Neural cell (in vitro differentiated cells): ENCODE results near the gene SIPA1. TPM values are rescaled to one million over a fixed set of nuclear protein-coding genes. Genes with fewer than 3 reads are reported as not detected.

ENCODE experiments used
- H2AFZ ChIP-seq: fragments of 200-600, 300-800 bp; sonication (generic), shearing (Covaris generic); 2 replicates; pipeline ENCODE4 v1.6.0; 2014; ENCODE audit warnings: low read depth, mild to moderate bottlenecking, antibody characterized with exemption, low read length, moderate library complexity
- H3F3A ChIP-seq: fragments of 200-600 bp; shearing (Covaris generic); 2 replicates; pipeline ENCODE4 v1.6.1; 2016; ENCODE audit warnings: mild to moderate bottlenecking, moderate library complexity, mixed read lengths, antibody characterized with exemption, low read length; ENCODE audit not compliant: insufficient read depth, poor library complexity, severe bottlenecking
- H3K27ac ChIP-seq: fragments of 200-600, 300-800 bp; sonication (generic), shearing (Covaris generic); 2 replicates; pipeline ENCODE4 v1.5.1; 2014; ENCODE audit warnings: mild to moderate bottlenecking, low read length, moderate library complexity
- H3K27me3 ChIP-seq: fragments of 300-800, 200-600 bp; sonication (generic), shearing (Covaris generic); 2 replicates; pipeline ENCODE4 v1.6.0; 2014; ENCODE audit warnings: mild to moderate bottlenecking, low read depth, low read length, moderate library complexity; ENCODE audit not compliant: insufficient read depth
- H3K36me3 ChIP-seq: fragments of 300-800, 200-600 bp; sonication (generic), shearing (Covaris generic); 2 replicates; pipeline ENCODE4 v1.5.1; 2014; ENCODE audit warnings: mild to moderate bottlenecking, antibody characterized with exemption, low read length, moderate library complexity; ENCODE audit not compliant: insufficient read depth
- H3K4me2 ChIP-seq: fragments of 300-800, 200-600 bp; sonication (generic), shearing (Covaris generic); 2 replicates; pipeline ENCODE4 v1.6.0; 2014; ENCODE audit warnings: mild to moderate bottlenecking, low read length
- H3K4me3 ChIP-seq: fragments of 300-800, 200-600 bp; sonication (generic), shearing (Covaris generic); 2 replicates; pipeline ENCODE4 v1.5.1; 2014; ENCODE audit warnings: mild to moderate bottlenecking, low read length, moderate library complexity
- H3K79me2 ChIP-seq: fragments of 200-600 bp; shearing (Covaris generic); replicated peaks from 2 replicates; pipeline ENCODE4 v1.6.0; 2014; ENCODE audit warnings: mild to moderate bottlenecking, low read length, moderate library complexity; ENCODE audit not compliant: insufficient read depth
- H3K9ac ChIP-seq: fragments of 300-800, 200-600 bp; sonication (generic), shearing (Covaris generic); 2 replicates; pipeline ENCODE4 v1.6.1; 2016; ENCODE audit warnings: mild to moderate bottlenecking, low read length, mixed read lengths
- H3K9me2 ChIP-seq: fragments of 200-600 bp; shearing (Covaris generic); 2 replicates; pipeline ENCODE4 v1.6.1; 2016; ENCODE audit warnings: mild to moderate bottlenecking, low read length, mixed read lengths; ENCODE audit not compliant: insufficient read depth
- H3K9me3 ChIP-seq: fragments of 200-600, 300-800 bp; sonication (generic), shearing (Covaris generic); 2 replicates; pipeline ENCODE4 v1.6.1; 2016; ENCODE audit warnings: mild to moderate bottlenecking, mixed run types, low read length, moderate library complexity, mixed read lengths
- H4K20me1 ChIP-seq: fragments of 200-600 bp; shearing (Covaris generic); 2 replicates; pipeline ENCODE4 v1.6.1; 2016; ENCODE audit warnings: mild to moderate bottlenecking, mixed run types; ENCODE audit not compliant: insufficient read depth
- CTCF ChIP-seq: fragments of 450-650 bp; IDR thresholded peaks from 2 replicates; pipeline ENCODE4 v1.5.1; 2014; ENCODE audit warnings: antibody characterized with exemption, mild to moderate bottlenecking, moderate library complexity; ENCODE audit not compliant: poor library complexity, severe bottlenecking
- EP300 ChIP-seq: fragments of 450-650 bp; conservative IDR thresholded peaks from 2 replicates; pipeline ENCODE4 v1.6.1; 2014; ENCODE audit warnings: antibody characterized with exemption, mild to moderate bottlenecking, moderate library complexity; ENCODE audit not compliant: poor library complexity, severe bottlenecking
- EZH2 ChIP-seq: fragments of 200-600, 300-800 bp; shearing (Covaris generic), sonication (generic); IDR thresholded peaks from 2 replicates; pipeline ENCODE4 v1.6.1; 2014; ENCODE audit warnings: antibody characterized with exemption, low read length, borderline replicate concordance, mild to moderate bottlenecking; ENCODE audit not compliant: insufficient read depth, poor library complexity, severe bottlenecking
- MXI1 ChIP-seq: fragments of 450-650 bp; conservative IDR thresholded peaks from 2 replicates; pipeline ENCODE4 v1.6.1; 2014; ENCODE audit warnings: antibody characterized with exemption, mild to moderate bottlenecking; ENCODE audit not compliant: poor library complexity, severe bottlenecking
- POLR2AphosphoS5 ChIP-seq: IDR thresholded peaks from 2 replicates; pipeline ENCODE4 v1.6.1; 2012
- RAD21 ChIP-seq: fragments of 450-650 bp; conservative IDR thresholded peaks from 2 replicates; pipeline ENCODE4 v1.6.1; 2014; ENCODE audit warnings: antibody characterized with exemption, mild to moderate bottlenecking, moderate library complexity
- REST ChIP-seq: IDR thresholded peaks from 2 replicates; pipeline ENCODE4 v1.6.1; 2012; ENCODE audit warnings: borderline replicate concordance
- SMC3 ChIP-seq: fragments of 450-650 bp; conservative IDR thresholded peaks from 2 replicates; pipeline ENCODE4 v1.6.1; 2014; ENCODE audit warnings: antibody characterized with exemption, mild to moderate bottlenecking, moderate library complexity; ENCODE audit not compliant: poor library complexity
- TAF1 ChIP-seq: IDR thresholded peaks from 2 replicates; pipeline ENCODE4 v1.6.1; 2012; ENCODE audit warnings: low read depth
- polyA plus RNA-seq: library from polyadenylated mRNA; depleted of rRNA; stranded (reverse); fragments of >200 nt; gene quantifications from 2 replicates; pipeline ENCODE4 v1.2.3, GENCODE V29; 2014

Gene SIPA1
- polyA plus RNA-seq, 1 donor from 2014 or later = 6.5 TPM

- Histone ChIP-seq H3K4me2 (no peak overlapping the region), H3K9ac (no peak overlapping the region), H3K4me3 (no peak overlapping the region), H3K79me2 (no peaks in the 10 kb centered on the region), H3K36me3 (no peaks in the 10 kb centered on the region), H3F3A (no peaks in the 10 kb centered on the region), H3K9me3 (no peaks in the 10 kb centered on the region), H4K20me1 (no peaks in the 10 kb centered on the region), H3K27me3 (peaks cover 4% of the 10 kb centered on the region), H2AFZ (no peak overlapping the region), H3K9me2 (no peaks in the 10 kb centered on the region), H3K27ac (no peak overlapping the region)
- TF ChIP-seq EZH2 = no peak
- no peak for TF ChIP-seq POLR2AphosphoS5
- no peak for TF ChIP-seq RAD21
- no peak for TF ChIP-seq MXI1
- TF ChIP-seq EP300 = no peak
- TF ChIP-seq CTCF = no peak
- TF ChIP-seq REST = no peak
These were observed 39.6 kb upstream of the SIPA1 start for GRCh38 chr11:65598258-65598699.

GRCh38 chr11:65599216-65599954, 38.5 kb upstream of the SIPA1 start:
- H2AFZ ChIP-seq = no peak overlapping the region
- H3K36me3 ChIP-seq = no peaks in the 10 kb centered on the region
- H3K9me2 ChIP-seq = no peaks in the 10 kb centered on the region
- H3K4me2 ChIP-seq = no peak overlapping the region
- H3K4me3 ChIP-seq = no peak overlapping the region
- no peaks in the 10 kb centered on the region for H3K9me3 ChIP-seq
- no peak overlapping the region for H3K9ac ChIP-seq
- no peaks in the 10 kb centered on the region for H3K27me3 ChIP-seq
- TF ChIP-seq REST (no peak), TAF1 (no peak), EZH2 (no peak), RAD21 (no peak), MXI1 (no peak), EP300 (no peak), CTCF (no peak), POLR2AphosphoS5 (no peak), SMC3 (no peak)
- no peaks in the 10 kb centered on the region for H3F3A ChIP-seq
- no peak overlapping the region for H3K27ac ChIP-seq
- H3K79me2 ChIP-seq = no peaks in the 10 kb centered on the region
- H4K20me1 ChIP-seq = no peaks in the 10 kb centered on the region
